ENCODE measurements around the gene MSL3B.

MSL3B gene

DNA sequence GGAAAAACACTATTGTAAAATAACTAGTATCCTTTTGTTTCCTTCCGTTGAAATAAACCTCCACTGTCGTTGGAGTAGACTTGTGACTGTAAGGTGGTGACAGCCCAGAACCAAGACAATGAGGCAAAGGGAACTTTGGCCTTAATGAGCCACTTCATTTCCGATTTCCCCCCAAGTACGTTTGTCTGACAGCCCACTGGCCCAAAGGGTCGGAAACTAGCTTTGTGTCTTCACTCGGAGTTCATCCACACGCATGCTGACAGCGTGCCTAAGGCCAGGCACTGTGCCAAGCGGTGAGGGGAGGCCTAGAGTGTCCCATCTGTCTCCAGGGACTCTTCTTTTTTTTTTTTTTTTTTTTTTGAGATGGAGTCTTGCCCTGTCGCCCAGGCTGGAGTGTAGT lies 34.8 kb downstream of the MSL3B start:
- H3K4me3 ChIP-seq (ENCODE audit: low read length): no peak overlapping the region
- TF ChIP-seq ZNF274 (IDR thresholded peaks at IDR 0.05; ENCODE audit: low read depth, low read length): no peak

- H3K4me3 ChIP-seq (ENCODE audit: low read length): no peak overlapping the region
- no peak for TF ChIP-seq ZNF274 (IDR thresholded peaks at IDR 0.05; ENCODE audit: low read depth, low read length)
Observed at GRCh38 chr2:233832869-233833311, 35.3 kb downstream of the MSL3B start.

DNA sequence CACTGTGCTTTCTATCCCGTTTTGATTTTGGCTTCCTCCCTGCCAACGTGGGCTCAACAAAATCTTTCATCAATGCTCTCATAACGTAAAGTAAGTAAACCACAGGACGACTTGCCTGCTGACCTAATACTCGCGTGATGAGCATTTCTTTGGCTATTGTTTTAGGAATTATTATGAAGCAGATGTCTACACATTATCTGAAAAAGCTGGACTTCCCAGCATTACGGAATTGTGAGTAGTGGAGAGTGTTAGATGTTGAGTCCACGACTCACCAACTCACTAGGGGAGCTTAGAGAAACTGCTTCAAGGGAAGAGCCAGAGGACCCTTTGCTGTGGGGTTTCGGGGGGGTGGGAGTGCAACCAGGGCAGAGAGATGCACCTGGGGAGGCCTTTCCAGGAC lies 35.8 kb downstream of the MSL3B start:
- no peak overlapping the region for H3K4me3 ChIP-seq (ENCODE audit: low read length)
- no peak for TF ChIP-seq ZNF274 (IDR thresholded peaks at IDR 0.05; ENCODE audit: low read depth, low read length)

- no peak overlapping the region for H3K4me3 ChIP-seq (ENCODE audit: low read length)
- no peak for TF ChIP-seq ZNF274 (IDR thresholded peaks at IDR 0.05; ENCODE audit: low read depth, low read length)
Observed at GRCh38 chr2:233831861-233832260, 36.3 kb downstream of the MSL3B start.

DNA sequence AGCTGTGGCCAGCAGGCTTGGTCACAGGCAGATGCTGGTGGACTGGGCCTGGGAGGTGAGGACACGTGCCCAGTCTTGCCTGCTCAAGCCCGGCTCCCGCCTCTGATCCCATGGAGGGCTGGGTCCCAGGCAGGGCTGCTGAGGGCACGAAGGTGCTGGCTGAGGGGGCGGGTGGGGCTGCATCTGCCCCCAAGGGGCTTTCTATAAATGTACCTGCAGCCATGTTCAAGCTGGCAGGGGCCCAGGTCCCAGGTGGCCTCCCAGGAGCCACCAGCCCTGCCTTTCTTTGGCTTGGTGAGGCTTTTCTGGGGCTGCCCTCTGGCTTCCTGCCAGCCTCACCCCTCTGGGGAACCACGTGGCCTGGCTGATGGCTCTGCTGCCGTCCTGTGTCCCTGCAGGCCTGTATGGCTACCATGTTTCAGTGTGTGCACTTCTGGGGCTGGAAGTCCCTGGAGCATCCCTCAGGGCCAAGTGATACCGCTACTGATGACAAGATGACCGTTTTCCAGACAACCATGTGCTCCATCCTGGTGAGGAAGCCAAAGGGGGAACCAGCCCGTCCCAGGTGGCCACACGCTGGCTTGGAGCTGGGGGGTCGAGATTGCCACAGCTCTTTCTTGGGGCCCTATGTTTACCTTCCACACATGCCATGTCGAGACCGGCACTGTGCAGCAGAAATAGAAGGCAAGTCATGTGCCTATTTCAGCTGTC lies 37.0 kb downstream of the MSL3B start:
- no peak for TF ChIP-seq ZNF274 (IDR thresholded peaks at IDR 0.05; ENCODE audit: low read depth, low read length)
- H3K4me3 ChIP-seq (ENCODE audit: low read length): no peak overlapping the region

GRCh38 chr2:233830111-233830802 lies 37.9 kb downstream of the MSL3B start:
- TF ChIP-seq ZNF274 (IDR thresholded peaks at IDR 0.05; ENCODE audit: low read depth, low read length): no peak

DNA sequence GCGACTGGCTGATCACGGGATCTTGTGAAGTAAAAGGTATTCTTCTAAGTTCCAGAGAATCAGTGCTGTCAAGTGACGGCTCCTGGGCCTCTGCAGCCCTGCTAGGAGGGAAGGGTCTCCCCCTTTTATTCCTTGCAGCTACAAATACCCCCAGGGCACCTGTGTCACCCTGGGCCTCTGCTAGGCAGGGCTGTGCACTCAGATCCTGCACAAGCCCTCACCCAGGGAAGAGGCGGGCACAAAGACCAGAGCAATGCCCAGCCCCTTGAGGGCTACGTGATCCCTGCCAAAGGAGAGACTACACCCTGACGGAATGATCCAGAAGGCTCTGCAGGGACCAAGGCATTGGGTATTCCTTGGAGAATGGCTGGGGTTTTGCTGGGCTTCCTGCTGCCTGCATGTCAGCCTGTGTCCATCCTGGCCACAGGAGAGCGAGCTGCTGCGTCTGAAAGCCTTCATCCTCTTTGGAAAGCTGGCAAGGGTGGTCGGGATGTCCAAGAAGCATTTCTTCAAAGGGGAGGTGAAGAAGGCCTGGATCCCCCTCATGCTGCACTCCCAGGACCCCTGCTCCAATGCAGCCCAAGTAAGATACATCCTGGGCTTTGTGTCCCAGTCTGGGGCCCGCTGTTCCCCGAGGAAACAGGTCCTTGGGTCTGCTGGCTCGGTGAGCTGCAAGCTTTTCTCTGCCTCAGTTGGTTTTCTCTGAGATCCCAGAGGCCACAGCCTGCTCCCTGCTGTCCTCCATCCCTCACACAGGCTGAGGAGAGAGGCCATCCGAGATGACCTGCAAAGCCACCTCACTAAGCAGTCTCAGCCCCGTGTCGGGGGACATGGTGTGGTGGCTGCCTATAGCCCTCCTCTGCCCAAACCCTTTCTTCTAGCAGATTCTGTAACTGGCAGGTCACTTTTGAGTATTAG lies 38.7 kb downstream of the MSL3B start:
- no peak overlapping the region for H3K4me3 ChIP-seq (ENCODE audit: low read length)
- TF ChIP-seq ZNF274 (IDR thresholded peaks at IDR 0.05; ENCODE audit: low read depth, low read length): no peak

More at GRCh38 chr2:233830111-233830802, 37.9 kb downstream of the MSL3B start:
- H3K4me3 ChIP-seq (ENCODE audit: low read length): no peak overlapping the region

- H3K4me3 ChIP-seq (ENCODE audit: low read length): no peak overlapping the region
- TF ChIP-seq ZNF274 (IDR thresholded peaks at IDR 0.05; ENCODE audit: low read depth, low read length): no peak
Observed at GRCh38 chr2:233828546-233829192, 39.5 kb downstream of the MSL3B start.

- no peak overlapping the region for H3K4me3 ChIP-seq (ENCODE audit: low read length)
- no peak for TF ChIP-seq ZNF274 (IDR thresholded peaks at IDR 0.05; ENCODE audit: low read depth, low read length)
Observed at GRCh38 chr2:233824373-233824772, 43.8 kb downstream of the MSL3B start.

GRCh38 chr2:233823731-233824121 lies 44.5 kb downstream of the MSL3B start:
- no peak for TF ChIP-seq ZNF274 (IDR thresholded peaks at IDR 0.05; ENCODE audit: low read depth, low read length)
- no peak overlapping the region for H3K4me3 ChIP-seq (ENCODE audit: low read length)

DNA sequence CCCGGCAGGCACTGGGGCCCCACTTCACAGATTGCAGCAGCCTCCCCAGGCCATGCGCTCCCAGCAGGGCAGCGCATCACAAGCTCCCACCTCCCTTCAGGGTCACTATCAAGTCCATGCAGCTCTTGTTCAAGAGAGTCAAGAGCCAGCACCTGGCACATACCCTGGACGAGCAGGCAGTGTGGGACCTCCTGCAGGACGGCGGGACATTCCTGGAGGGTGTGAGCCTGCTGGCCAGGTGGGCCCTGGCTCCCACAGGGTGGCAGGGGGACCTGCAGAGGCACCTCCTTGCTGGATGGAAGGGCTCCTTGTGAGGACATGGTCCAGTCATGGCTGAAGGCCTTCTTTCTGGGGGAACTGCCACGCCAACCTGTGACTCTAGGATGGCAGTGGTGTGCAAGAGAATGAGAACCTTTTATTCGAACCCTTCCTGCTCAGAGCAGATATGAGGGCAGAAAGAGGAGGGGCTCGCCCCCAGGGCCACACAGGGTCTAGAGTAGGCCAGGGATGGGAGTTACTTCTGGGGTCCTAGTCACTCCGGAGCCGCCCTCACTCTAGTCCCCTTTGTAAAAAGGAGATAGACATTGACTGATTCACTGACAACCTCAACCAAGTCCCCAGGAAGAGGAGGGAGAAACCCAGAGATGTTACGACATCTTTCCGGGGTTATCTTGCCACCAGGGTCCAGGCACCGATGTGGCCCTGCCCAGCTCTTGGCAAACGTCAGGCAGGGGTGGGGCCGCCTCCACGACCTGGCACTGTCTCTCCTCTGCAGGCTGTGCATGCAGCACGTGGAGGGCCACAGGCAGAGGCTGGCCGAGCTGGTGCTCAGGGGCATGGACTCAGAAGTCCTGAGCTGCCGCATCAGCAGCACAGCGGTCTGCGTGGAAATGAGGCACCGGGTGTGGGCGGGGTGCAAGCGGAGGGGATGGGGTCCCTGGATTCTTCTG lies 45.1 kb downstream of the MSL3B start:
- H3K4me3 ChIP-seq (ENCODE audit: low read length): no peak overlapping the region
- TF ChIP-seq ZNF274 (IDR thresholded peaks at IDR 0.05; ENCODE audit: low read depth, low read length): no peak

GRCh38 chr2:233822101-233822771 lies 46.0 kb downstream of the MSL3B start:
- no peak overlapping the region for H3K4me3 ChIP-seq (ENCODE audit: low read length)
- TF ChIP-seq ZNF274 (IDR thresholded peaks at IDR 0.05; ENCODE audit: low read depth, low read length): no peak
